Stimulated activated naive CD8-positive, alpha-beta T cell treated with anti-CD3 and anti-CD28 coated beads, Interleukin-15, amount 100 ng/mL, for 72 hours (primary cell): Measurements from ENCODE around the gene HRAS.
A peak's percentile ranks its signal among the peaks of the same experiment; 100 is the strongest.
"Not testable (repeated sequence)": the region's sequence is repeated elsewhere in the genome, so short reads cannot be mapped to it uniquely, and the experiment has no call there.

ENCODE experiments used
- ATAC-seq: fragments of 150-1000 bp; cut with Tn5 transposase; 2 replicates; pipeline ENCODE4 v1.10.0; 2021; ENCODE audit warnings: mild to moderate bottlenecking, moderate library complexity
- DNase-seq, 2 donors: peaks; one replicate each; pipeline ENCODE4 v3.0.0; 2021 to 2022
- H3K27ac Mint-ChIP-seq, 2 donors: one replicate each; pipeline ENCODE4 v1.8.0; 2022; ENCODE audit warnings: mild to moderate bottlenecking in 2 of 2, mixed read lengths in 2 of 2, moderate library complexity in 2 of 2
- H3K27me3 Mint-ChIP-seq: one replicate; pipeline ENCODE4 v1.8.0; 2022; ENCODE audit warnings: mixed read lengths
- H3K4me1 Mint-ChIP-seq: one replicate; pipeline ENCODE4 v1.8.0; 2022; ENCODE audit warnings: mild to moderate bottlenecking, mixed read lengths
- H3K4me3 Mint-ChIP-seq, 2 donors: one replicate each; pipeline ENCODE4 v1.8.0; 2022; ENCODE audit warnings: mild to moderate bottlenecking in 2 of 2, mixed read lengths in 2 of 2, moderate library complexity in 1 of 2
- H3K9me3 Mint-ChIP-seq, 2 donors: one replicate each; pipeline ENCODE4 v1.8.0; 2022; ENCODE audit warnings: mixed read lengths in 2 of 2

The HRAS gene

GRCh38 chr11:535519-536454 lies at the start of gene HRAS:
Gene HRAS (minus strand): TSS chr11:535576.
- DNase-seq (peak; percentile 97 to 98), ATAC-seq (peak; percentile 87)
- no peaks in the 10 kb centered on the region for H3K27me3 Mint-ChIP-seq
- H3K4me1 Mint-ChIP-seq, result peaks cover 31% of the 10 kb centered on the region
- H3K4me3 Mint-ChIP-seq, result peak within 1 kb of the TSS; percentile 92 to 96
- peak within 1 kb of the TSS; percentile 96 to 97 for H3K27ac Mint-ChIP-seq
- no peaks in the 10 kb centered on the region for H3K9me3 Mint-ChIP-seq

GRCh38 chr11:584287-584686 lies 48.9 kb upstream of the HRAS start:
- Mint-ChIP-seq H3K4me3 (no peak overlapping the region), H3K4me1 (peaks cover 66% of the 10 kb centered on the region), H3K9me3 (no peaks in the 10 kb centered on the region), H3K27me3 (no peaks in the 10 kb centered on the region), H3K27ac (peak overlapping the region; percentile 74 to 84)
- ATAC-seq (no peak), DNase-seq (no peak)

- ATAC-seq (no peak), DNase-seq (no peak)
- Mint-ChIP-seq H3K9me3 (no peaks in the 10 kb centered on the region), H3K27ac (no peak overlapping the region), H3K4me1 (peaks cover 64% of the 10 kb centered on the region), H3K4me3 (no peak overlapping the region), H3K27me3 (no peaks in the 10 kb centered on the region)
Observed at GRCh38 chr11:581752-582151, 46.4 kb upstream of the HRAS start.

GRCh38 chr11:581342-581741 lies 46.0 kb upstream of the HRAS start:
- Mint-ChIP-seq H3K9me3 (no peaks in the 10 kb centered on the region), H3K4me1 (peaks cover 60% of the 10 kb centered on the region), H3K4me3 (peak overlapping the region in 1 of 2 donors; percentile 11), H3K27me3 (no peaks in the 10 kb centered on the region), H3K27ac (peak overlapping the region; percentile 53 to 61)
- ATAC-seq (no peak), DNase-seq (no peak)

GRCh38 chr11:579830-580601 lies 44.6 kb upstream of the HRAS start:
- no peaks in the 10 kb centered on the region for H3K9me3 Mint-ChIP-seq
- no peak for DNase-seq
- no peak for ATAC-seq
- H3K27me3 Mint-ChIP-seq, result peaks cover 4% of the 10 kb centered on the region
- peak overlapping the region in 1 of 2 donors; percentile 93 for H3K4me3 Mint-ChIP-seq
- peak overlapping the region in 1 of 2 donors; percentile 95 for H3K27ac Mint-ChIP-seq
- peaks cover 58% of the 10 kb centered on the region for H3K4me1 Mint-ChIP-seq

- DNase-seq, result no peak
- no peaks in the 10 kb centered on the region for H3K9me3 Mint-ChIP-seq
- H3K4me3 Mint-ChIP-seq, result peak overlapping the region; percentile 88 to 93
- peaks cover 63% of the 10 kb centered on the region for H3K4me1 Mint-ChIP-seq
- no peak for ATAC-seq
- H3K27me3 Mint-ChIP-seq, result peaks cover 16% of the 10 kb centered on the region
- H3K27ac Mint-ChIP-seq, result peak overlapping the region in 1 of 2 donors; percentile 95
Observed at GRCh38 chr11:578276-579035, 43.1 kb upstream of the HRAS start.

- Mint-ChIP-seq H3K4me1 (peaks cover 63% of the 10 kb centered on the region), H3K4me3 (peak overlapping the region; percentile 88 to 93), H3K27me3 (peaks cover 16% of the 10 kb centered on the region), H3K27ac (peak overlapping the region; percentile 89 to 95), H3K9me3 (no peaks in the 10 kb centered on the region)
- no peak for ATAC-seq
- no peak for DNase-seq
Observed at GRCh38 chr11:577611-577894, 42.2 kb upstream of the HRAS start.

- no peak for ATAC-seq
- Mint-ChIP-seq H3K27ac (peak overlapping the region; percentile 89 to 95), H3K9me3 (no peaks in the 10 kb centered on the region), H3K4me3 (peak overlapping the region; percentile 88 to 93), H3K27me3 (peaks cover 16% of the 10 kb centered on the region), H3K4me1 (peaks cover 63% of the 10 kb centered on the region)
- DNase-seq, result peak in 1 of 2 donors; percentile 45
Observed at GRCh38 chr11:576811-577610, 41.6 kb upstream of the HRAS start.

- peak; percentile 95 for ATAC-seq
- Mint-ChIP-seq H3K4me1 (peaks cover 55% of the 10 kb centered on the region), H3K27me3 (peaks cover 16% of the 10 kb centered on the region)
Observed at GRCh38 chr11:575996-576768, 40.8 kb upstream of the HRAS start, which contains the start of gene PHRF1. Gene PHRF1 (plus strand): TSS chr11:576470. CDS start chr11:581513, 5,043 bp downstream.

GRCh38 chr11:575313-575995 lies 40.1 kb upstream of the HRAS start:
- Mint-ChIP-seq H3K4me1 (peaks cover 54% of the 10 kb centered on the region), H3K9me3 (no peaks in the 10 kb centered on the region), H3K27me3 (peaks cover 16% of the 10 kb centered on the region), H3K4me3 (peak overlapping the region; percentile 75 to 89), H3K27ac (peak overlapping the region in 1 of 2 donors; percentile 78)
- peak; percentile 33 for ATAC-seq
- no peak for DNase-seq

More at GRCh38 chr11:575996-576768, 40.8 kb upstream of the HRAS start, which contains the start of gene PHRF1:
- H3K4me3 Mint-ChIP-seq, result peak within 1 kb of the TSS; percentile 89 to 93
- peak within 1 kb of the TSS; percentile 100 for H3K27ac Mint-ChIP-seq
- H3K9me3 Mint-ChIP-seq, result no peaks in the 10 kb centered on the region
- DNase-seq, result peak; percentile 96 to 97

- Mint-ChIP-seq H3K4me3 (peak overlapping the region; percentile 75 to 89), H3K9me3 (no peaks in the 10 kb centered on the region), H3K27ac (peak overlapping the region in 1 of 2 donors; percentile 8), H3K4me1 (peaks cover 52% of the 10 kb centered on the region), H3K27me3 (peaks cover 16% of the 10 kb centered on the region)
- ATAC-seq (no peak), DNase-seq (no peak)
Observed at GRCh38 chr11:574632-575312, 39.4 kb upstream of the HRAS start.

GRCh38 chr11:574031-574570 lies 38.7 kb upstream of the HRAS start:
- ATAC-seq, result not testable (repeated sequence)
- H3K27ac Mint-ChIP-seq, result peak overlapping the region in 1 of 2 donors; percentile 38

More at GRCh38 chr11:574031-574570, 38.7 kb upstream of the HRAS start:
- H3K4me1 Mint-ChIP-seq, result peaks cover 52% of the 10 kb centered on the region
- H3K27me3 Mint-ChIP-seq, result peaks cover 16% of the 10 kb centered on the region
- DNase-seq, H3K9me3 Mint-ChIP-seq: not testable (repeated sequence)
- peak overlapping the region in 1 of 2 donors; percentile 89 for H3K4me3 Mint-ChIP-seq
